NCI-H146 treated with DMSO at 0.1 percent for 48 hours (cell line): Measurements from ENCODE around the gene SPACDR.

Source experiments
- DNase-seq: peaks from one replicate; lab custom pipeline; 2025; ENCODE audit not compliant: unreplicated experiment; lab: John Stamatoyannopoulos, UW

SPACDR gene

GRCh38 chr7:100486111-100486636 lies 22.1 kb upstream of the SPACDR start:
- DNase-seq, result no peak

- no peak for DNase-seq
These were observed 21.4 kb upstream of the SPACDR start for GRCh38 chr7:100485471-100485876.

- no peak for DNase-seq
These were observed 20.6 kb upstream of the SPACDR start for GRCh38 chr7:100484673-100485045.

- DNase-seq, result peak; percentile 45
These were observed 19.9 kb upstream of the SPACDR start, which contains the start of gene NYAP1 for GRCh38 chr7:100483722-100484672. NYAP1 (plus strand) TSS chr7:100483927; CDS start chr7:100485312, 1,385 bp downstream.

- no peak for DNase-seq
These were observed 19.1 kb upstream of the SPACDR start for GRCh38 chr7:100483090-100483721.

GRCh38 chr7:100482728-100483089 lies 18.6 kb upstream of the SPACDR start:
- no peak for DNase-seq

- DNase-seq, result no peak
These were observed 17.4 kb upstream of the SPACDR start for GRCh38 chr7:100481466-100481865.

GRCh38 chr7:100478958-100479660 lies 15.0 kb upstream of the SPACDR start, which contains the start of gene TSC22D4:
TSC22D4 (minus strand) TSS chr7:100479214; CDS start chr7:100478038, 1,176 bp downstream.
- DNase-seq, result peak; percentile 76

- DNase-seq, result no peak
These were observed 13.8 kb upstream of the SPACDR start for GRCh38 chr7:100477871-100478267.

- no peak for DNase-seq
These were observed 13.1 kb upstream of the SPACDR start for GRCh38 chr7:100476903-100477870.

GRCh38 chr7:100476101-100476780 lies 12.2 kb upstream of the SPACDR start:
- DNase-seq, result no peak

- DNase-seq, result no peak
These were observed 11.5 kb upstream of the SPACDR start for GRCh38 chr7:100475549-100475948.

- DNase-seq, result no peak
These were observed 8.9 kb upstream of the SPACDR start for GRCh38 chr7:100472854-100473499.

- no peak for DNase-seq
These were observed 8.2 kb upstream of the SPACDR start for GRCh38 chr7:100472121-100472851.

- DNase-seq, result no peak
These were observed 7.0 kb upstream of the SPACDR start for GRCh38 chr7:100471021-100471420.

- peak; percentile 27 for DNase-seq
These were observed 5.4 kb upstream of the SPACDR start for GRCh38 chr7:100469227-100470044.

- DNase-seq, result no peak
These were observed 3.7 kb upstream of the SPACDR start for GRCh38 chr7:100467638-100468373.
